Activated T-cell treated with anti-CD3 and anti-CD28 coated beads for 1 hour (primary cell): Measurements from ENCODE around the gene PHC2.
A peak's percentile ranks its signal among the peaks of the same experiment; 100 is the strongest.

ENCODE experiments used
- DNase-seq: peaks from one replicate; pipeline ENCODE4 v3.0.0-alpha.2; 2020; ENCODE audit warnings: low read depth

The PHC2 gene

DNA sequence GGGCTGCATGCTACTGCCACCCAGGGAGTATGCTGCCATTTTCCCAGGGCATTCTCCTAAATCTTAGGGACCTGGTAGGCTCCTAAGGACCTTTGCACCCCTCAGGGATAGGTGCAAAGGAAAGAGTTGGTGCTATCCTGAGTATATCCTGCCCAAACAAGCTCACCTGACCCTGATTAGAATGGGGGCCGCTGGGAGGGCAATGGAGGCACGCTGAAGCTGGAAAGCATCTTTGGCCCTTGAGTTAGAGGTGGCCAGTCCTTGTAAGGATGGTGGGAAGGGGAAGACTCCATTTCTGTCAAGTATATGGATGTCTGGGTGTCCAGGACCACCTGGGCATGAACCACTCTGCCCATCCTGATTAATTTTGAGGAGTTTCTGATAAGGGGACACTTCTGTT is 61.1 kb downstream of the PHC2 start:
- no peak for DNase-seq

DNA sequence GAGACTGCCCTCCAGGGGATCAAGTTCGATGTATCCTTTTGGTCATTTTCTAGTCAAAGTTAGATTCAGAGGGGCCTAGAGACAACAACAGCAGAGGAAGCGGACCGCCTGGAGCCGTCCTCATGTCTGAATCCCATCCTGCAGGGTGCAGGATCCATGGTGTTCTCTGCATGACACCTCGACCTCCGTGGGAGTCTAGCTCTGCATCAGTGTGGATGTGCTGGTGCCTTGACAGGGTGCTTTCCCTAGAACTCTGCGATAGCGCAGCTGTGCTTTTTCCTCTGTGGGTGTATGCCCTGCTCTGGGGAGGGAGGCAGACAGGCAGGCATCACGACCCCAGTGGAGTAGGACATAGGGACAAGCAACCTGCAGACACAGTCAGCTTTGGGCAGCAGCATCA is 61.8 kb downstream of the PHC2 start:
- DNase-seq = no peak

DNA sequence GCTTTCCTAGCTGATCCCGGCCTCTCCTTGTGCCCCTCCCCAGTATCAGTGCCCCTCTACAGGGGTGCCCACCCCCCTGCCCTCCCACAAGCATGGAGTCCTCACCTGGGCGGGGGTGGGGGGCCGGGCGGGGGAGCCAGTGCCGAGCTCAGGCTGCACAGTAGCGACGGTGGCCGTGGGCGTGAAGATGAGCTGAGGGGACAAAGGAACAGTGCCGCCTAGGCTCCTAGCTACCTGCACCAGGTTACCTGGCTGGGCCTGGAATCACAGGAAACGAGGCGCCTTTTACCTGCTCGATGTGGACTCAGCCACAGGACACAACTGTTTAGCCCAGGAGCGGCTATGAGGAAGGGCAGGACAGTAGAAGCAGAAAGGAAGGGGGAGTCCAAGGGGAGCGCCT is 62.5 kb downstream of the PHC2 start:
- no peak for DNase-seq

DNA sequence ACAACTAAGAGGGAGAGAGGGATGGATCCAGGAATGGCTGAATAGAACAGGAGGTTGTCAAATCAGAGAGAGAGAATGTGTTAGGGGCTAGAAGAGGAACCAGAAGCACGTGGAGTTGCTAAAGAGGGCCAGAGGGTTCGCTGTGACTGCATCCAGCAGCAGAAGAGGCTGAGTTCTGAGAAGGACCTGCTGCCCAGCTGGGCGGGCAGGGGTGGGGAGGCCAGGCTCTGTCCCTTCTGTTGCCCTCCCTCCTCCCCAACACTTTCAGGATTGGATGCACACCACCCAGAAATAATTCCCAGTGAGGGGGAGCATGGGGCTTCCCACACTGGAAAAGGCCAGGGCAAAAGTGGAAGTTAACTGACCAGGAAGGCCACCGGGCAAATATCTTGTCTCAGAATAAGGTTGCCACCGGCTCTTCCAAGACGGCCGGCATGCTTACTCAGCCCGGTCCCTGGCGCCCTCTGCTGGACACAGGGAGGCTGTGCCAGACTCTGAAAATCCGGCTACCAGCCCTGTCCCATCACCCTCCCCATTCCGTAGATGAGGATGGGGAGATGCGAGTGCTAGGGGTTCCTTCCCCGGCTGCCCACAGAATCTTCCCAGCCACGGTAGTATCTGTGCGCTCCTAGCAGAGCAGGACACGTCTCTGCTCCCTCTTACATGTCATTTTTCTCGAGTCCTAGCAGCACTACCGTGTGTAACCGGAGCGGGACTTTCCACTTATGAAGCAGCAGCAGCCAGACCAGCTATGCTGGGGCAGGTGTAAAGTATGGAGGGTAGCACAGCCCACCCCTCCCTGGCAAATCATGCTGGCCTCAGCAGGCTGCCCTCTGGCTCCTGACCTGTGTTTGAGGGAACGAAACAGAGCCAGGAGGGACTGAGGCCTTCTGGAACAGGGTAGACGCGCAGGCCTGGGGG is 63.1 kb downstream of the PHC2 start:
- peak; percentile 88 for DNase-seq

DNA sequence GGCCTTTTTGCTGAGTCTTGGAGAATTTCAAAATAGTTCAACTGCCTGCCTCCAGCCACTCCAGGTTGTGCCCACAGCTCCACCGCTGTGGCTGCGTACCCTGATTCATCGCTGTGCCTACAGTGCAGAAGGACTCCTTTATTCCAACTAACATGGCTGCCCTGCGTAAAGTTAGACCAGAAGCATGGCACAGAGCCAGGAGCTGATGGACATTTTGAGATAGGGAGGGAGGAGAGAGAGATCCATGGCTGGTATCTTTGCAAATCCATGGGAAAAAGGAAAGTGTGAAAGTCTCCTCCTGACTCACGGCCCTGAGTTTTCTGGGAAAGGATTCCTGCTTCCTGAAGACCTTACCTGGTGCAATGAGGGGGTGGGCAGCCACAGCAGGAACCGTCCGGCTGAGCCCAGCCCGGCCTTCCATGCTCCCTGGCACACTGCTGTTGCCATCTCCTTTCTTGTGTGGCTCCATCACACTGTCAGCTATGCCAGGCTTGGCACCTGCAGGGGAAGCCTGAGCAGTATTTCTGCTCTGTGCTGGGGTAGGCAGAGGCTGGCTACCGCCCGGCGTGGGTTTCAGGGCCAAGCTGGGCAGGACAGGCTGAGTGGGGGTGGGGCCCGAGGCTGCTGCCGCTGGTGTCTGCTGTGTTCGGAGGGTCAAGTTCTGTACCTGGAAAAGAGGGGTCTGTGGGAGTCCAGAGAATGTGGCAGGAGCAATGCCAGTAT is 64.0 kb downstream of the PHC2 start:
- DNase-seq = no peak

DNA sequence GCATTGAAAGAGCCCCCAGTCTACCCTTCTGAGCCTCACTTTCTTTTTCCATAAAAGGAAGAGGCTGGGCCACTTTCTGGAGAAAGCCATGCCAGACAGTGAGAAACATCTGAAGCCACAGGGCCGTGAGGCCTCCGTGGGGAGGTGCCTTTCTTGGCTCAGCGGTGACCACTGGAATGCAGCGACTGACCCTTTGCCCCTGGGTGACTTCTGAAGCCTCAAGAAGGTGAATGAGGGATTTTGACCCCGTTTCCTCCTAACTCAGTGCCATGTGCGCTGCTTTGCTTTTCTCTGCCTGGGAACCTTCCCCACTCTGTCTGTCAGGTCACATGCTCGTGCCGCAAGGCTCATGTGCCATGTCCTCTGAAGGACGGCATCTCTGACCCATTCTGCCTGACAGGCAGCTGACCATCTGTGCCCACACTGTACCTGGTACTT is 65.3 kb downstream of the PHC2 start:
- DNase-seq = no peak

DNA sequence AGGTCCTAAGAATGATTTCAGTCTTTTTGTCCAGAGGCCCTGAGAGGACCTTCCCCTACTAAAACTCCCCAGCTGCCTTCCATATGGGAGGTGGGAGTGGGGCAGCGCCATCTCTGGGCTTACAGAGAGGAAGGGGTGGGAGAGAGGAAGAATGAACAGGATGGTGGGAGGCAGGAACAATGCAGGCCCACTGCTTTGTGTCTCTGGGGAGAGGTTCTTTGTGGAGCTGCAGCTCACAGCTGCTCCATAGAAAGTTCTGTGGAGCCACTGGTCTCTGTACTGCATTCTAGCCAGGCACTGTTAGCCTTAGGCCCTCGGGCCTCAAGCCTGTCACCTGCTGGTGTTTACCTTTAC is 66.4 kb downstream of the PHC2 start:
- no peak for DNase-seq

DNA sequence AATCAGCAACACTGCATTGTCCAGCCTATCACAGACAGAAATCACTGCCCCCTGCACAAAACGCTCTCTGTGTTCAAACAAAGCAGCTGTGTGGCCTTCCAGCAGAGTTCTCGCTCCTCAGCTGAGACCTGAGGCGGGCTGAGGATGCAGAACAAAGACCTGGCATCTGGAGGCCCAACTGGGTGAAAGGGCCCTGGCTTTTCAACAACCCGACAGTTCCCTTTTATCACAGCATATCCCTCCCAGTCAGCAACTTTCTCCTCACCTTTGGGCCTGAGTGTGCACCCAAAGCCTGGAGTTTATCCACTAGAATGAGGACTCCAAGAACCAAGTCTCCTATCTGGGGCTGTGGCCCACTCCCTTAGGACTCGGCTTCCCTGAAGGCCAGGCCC is 67.4 kb downstream of the PHC2 start:
- DNase-seq = no peak

DNA sequence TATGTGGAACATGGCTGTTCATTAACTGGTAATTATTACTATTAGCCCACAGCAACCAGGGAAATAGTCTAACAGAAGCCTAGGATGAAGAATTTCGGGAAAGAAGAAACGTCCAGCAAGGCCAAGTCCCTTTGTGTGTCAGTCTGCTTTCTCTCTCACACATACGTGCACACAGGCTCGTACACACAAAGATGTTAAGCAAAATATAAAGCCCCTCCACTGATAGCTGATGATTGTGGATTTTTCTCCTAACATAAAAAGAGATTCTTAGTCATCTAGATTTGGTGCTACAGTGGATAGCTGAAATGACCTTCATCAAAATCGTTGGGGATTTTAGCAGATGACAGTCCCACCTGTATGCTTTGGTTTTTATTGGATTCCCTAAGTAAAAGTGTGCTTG is 67.9 kb downstream of the PHC2 start:
- no peak for DNase-seq

DNA sequence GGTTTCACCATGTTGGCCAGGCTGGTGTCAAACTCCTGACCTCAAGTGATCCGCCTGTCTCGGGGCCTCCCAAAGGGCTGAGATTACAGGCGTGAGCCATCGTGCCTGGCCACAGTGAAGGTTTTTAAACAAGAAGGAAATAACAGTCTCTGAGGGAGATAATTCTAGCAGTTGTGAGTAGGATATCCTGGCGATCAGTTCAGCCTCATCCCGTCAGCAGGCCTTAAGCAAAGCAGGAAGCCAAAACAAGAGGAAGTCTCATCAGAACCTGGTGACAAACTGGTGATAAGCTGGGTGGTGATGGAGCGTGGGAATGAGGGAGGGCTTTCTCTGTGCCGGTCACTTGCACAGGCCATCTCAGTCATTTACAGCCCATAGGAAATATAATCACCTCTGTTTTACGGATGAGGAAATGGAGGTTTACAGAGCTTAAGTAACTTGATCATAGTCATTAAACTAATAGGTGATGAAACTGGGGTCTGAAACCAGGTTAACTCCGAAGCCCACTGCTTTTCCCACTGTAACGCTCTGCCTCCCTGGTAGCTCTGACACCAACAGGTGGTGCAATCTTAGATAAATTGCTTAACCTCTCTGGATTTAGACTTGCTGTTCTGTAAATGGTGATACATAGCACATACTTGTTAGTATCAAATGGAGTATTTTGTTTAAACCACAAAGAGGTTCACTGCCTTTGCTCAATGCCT is 69.2 kb downstream of the PHC2 start:
- DNase-seq = no peak

DNA sequence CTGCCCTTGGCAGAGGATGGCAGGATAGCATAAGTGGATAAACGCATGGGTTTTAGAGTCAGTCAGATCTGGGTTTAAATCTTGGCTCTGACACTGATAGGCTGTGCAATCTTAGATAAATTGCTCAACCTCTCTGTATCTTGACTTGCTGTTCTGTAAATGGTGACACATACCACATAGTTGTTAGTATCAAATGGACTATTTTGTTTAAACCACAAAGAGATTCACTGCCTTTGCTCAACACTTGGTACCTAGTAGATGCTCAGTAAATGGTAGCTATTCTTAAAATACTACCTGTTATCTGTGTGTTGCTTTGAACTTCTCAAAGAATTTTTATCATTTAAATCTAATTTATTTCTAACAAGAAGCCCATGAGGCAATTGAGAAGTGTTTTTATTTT is 70.5 kb downstream of the PHC2 start:
- DNase-seq = no peak

DNA sequence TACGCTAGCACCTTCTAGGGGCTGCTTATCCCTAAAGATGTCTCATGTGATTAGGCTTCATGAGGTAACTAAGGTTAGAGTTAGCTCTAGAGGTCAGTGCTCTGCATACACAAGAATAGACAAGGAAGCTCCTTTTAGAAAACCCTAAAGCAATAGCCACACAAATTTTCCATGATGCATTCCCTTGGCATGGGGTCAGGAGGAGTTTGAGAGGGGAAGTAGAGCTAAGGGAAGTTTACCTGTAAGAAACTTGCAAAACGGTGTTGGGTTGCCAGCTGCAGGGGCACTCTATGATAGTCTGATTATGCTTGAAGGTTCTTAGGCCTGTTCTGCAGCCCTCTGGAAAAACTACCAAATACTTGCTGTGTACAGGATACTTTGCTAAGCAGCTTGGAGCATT is 71.0 kb downstream of the PHC2 start:
- DNase-seq = no peak

DNA sequence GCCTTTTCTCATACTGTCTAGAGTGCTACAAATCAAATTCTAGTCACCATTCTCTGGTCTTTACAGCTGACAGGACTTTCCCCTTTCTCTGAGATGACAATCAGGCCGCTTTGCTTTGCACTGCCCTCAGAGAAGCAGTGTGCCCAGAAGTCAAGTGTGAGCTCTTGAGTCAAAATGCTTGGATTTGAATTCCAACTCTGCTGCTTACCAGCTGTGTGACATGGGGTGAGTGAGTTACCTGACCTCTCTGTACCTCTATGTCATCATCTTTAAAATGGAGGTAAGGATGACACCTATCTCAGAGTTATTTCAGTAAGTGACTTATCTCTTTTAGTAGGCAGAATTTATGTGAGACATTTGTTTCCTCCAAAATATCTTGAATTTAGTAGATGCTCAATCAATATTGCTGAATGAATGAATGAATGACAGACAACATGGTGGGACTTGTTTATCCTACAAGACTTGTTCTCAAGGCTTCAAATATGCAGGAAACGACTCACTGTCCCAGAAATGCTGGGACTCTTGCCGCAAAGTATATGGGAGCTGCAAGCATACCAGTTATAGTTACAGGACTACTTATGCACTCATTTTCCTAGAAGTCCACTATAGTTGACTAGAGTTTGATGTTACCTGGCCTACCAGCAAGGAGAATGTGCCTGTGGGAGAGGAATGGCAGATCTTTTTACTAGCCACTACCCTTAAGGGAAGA is 71.9 kb downstream of the PHC2 start:
- no peak for DNase-seq

DNA sequence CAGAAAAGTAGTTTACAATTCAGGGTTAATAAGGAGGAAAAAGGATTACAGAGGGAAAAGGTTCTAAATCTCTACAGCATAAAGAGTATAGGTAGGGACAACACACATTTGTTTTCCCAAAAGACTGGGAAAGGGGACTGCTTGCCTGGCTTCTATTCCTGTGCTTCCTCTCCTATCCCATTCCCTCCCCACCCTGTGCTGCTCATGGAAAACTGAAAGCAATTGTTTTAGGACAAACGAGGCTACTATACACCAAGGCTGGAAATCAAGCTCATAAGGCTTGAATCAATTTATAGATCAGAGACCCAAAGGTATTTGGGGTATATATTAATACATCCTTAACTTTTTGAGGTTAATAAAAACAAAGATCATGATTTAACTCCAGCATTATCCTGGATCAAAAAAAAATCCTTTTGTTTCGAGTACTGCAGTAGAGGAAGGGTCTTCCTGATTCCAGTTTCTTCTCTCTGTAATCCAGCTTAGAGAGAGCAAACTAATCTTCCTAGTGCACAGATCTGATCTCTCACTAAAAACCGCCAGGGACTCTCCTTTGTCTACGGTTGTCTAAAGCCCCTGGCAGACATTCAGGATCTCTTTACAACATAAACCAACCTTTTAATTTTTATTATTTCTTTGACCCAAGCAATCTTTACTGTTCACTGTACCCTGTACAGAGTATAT is 72.6 kb downstream of the PHC2 start:
- DNase-seq = no peak

DNA sequence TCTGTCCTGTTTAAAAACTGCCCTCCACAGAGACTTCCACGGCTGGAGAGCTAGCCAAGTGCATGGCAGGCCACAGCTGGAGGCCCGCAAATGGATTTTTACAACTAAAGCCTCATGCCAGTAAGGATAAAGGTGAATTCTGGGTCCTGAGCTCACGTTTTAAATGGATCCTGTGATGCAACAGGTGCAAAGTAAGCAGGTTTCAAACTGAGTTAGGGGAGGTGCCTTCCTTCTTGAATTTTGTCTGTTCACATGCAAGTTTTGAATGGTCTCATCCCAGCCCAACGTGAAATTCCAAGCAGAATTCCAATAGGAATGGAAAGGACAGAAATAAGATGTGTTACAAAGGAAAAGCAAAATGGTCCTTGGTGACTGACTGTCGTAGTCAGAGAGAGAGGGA is 73.8 kb downstream of the PHC2 start:
- DNase-seq = no peak

DNA sequence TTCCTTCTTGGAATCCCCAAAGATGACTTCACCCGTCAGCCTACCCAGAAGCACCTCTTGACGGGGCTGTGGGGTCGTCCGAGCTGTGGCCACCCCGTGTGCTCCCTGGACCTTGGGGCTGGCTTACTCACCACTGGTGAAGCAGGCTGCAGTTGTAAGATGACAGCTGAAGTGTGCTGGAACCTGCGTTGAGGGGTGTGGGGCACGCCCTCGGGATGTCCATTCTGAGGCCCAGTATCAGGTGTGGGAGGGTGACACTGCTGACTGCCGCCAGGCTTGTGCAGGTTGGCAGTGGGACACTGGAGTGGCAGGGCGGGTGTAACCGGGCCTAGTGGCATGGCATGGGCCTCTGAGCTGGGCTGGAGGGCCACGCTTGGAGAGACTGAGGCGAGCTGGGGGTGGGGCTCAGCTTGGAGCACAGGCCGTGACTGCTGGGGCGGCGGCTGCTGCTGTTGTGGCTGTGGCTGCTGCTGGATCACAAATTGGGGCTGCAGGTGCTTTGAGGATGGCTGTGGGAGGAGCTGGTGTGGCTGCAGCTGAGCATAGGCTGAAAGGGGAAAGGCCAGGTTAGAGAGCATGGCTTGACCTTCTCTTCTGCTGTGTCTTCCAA is 76.1 kb downstream of the PHC2 start:
- DNase-seq = no peak

DNA sequence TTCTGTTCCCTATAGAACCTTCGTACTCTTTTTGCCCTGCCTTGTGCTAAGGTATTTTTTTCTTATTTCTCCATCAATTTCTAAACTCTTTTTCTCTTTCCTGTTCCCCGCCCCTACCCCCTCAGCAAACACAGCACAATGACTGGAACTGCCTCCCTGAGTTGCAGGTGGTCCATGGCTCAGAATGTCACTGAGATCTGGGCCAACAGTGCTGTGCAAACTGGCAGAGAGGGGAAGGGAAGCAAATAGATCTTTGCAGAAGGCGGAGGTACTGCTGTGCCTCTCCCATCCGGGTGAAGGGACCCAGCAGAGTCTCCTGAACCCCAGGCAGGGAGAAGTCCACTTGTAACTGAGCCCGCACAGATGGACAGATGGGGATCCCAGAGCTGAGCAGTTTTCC is 77.4 kb downstream of the PHC2 start:
- no peak for DNase-seq

DNA sequence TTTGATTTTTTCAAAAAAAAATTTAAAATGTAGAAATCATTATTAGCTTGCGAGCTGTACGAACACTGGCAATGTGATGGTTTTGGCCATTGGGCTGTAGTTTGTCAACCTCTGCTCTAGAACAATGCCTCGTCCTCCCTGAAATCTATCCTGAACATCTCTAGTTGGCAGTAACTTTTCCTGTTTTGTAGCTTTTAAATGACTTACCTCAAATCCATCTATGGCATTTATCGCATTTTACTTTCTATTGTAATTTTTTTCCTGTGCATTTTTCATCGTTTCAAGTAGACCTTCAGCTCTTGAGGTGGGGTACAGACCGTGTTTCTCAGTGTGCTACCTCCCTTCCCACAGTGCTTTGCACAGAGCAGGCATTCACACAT is 79.6 kb downstream of the PHC2 start:
- no peak for DNase-seq

DNA sequence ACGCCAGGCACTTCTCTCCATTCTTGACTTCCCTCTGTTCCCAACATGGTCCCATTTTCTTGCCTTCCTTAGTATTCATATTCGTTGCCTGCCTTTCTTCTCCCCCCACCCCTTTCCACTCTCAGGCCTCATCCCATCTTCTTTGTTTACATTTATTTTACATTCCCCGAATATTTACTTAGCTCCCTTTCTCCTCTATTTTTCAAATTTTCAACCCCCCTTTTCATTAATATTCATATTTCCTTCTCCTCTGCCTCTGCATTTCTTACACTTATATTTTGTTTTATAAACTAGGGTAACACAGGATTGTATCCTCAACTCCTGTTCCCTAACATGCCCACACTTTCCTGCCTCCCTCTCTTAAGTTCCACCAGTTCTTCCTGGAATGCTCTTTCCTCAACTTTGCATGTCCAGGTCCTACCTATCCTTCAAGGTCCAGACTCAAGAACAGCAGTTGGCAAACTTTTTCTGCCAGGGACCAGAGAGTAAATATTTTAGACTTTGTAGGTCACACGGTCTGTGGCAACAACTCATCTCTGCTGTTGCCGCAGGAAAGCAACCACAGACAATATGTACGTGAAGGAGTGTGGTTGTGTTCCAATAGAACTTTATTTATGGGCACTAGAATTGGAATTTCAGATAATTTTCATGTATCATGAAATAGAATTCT is 80.1 kb downstream of the PHC2 start:
- DNase-seq = no peak

DNA sequence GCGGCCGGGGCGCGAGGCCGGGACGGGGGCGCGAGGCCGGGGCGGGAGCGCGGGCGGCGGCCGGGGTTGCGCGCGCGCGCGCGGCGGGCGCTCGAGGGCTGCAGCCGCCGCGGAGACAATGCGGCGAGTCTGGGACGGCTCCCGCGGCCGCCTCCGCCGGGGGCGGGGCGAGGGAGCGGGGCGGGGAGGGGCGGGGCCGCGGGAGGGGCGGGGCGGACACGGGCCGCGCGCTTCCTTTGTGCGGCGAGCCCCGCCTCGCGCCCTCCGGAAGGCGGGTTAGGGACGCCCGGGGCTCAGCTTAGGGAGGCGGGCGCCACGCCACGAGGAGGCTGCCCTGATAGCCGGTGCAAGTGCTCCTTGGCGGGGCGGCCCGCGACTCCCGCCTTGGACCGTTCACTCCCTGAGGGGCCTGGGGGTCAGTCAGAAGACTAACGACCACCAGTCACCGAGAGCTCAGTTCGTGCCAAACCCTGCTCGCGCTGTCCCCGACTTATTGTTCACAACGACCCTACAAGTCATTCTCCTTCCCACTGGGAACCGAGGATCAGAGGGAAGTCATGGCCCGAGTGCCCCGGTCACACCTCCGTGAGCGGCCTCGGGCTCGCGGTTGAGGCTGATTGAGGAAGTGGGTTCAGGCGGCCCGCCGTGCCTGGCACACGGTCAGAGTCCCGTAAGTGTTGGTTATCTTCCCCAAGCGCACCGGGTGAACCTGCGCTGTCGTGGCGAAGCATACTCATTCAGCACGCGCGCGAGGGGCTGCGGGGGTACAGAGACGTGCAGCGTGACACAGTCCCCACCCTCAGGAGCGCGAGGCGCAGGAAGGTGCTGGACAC is 80.9 kb downstream of the PHC2 start:
- DNase-seq = peak; percentile 63
